Spleen (tissue), 11 donors: Measurements from ENCODE around the gene PTTG1. TPM values are rescaled to one million over a fixed set of nuclear protein-coding genes. Genes with fewer than 3 reads are reported as not detected.

ENCODE experiments used
- DNase-seq: peaks from one replicate; pipeline ENCODE4 v3.0.0-alpha.2; 2020
- H3K27ac ChIP-seq, 8 donors: fragments of 200-600 bp; sonication (generic) in 7 of 8; 1 replicate in 4 of 8; 2 replicates in 4 of 8; pipeline versions ENCODE4 v1.5.0 to v1.8.0; 2016 to 2021; ENCODE audit warnings: inconsistent platforms in 4 of 8, mild to moderate bottlenecking in 4 of 8, moderate library complexity in 1 of 8
- H3K27me3 ChIP-seq, 7 donors: fragments of 200-600 bp; sonication (generic) in 6 of 7; replicated peaks in 1 of 7; 1 replicate in 4 of 7; 2 replicates in 3 of 7; pipeline versions ENCODE4 v1.5.0 to v1.8.0; 2016 to 2021; ENCODE audit warnings: inconsistent platforms in 3 of 7, mild to moderate bottlenecking in 1 of 7
- H3K36me3 ChIP-seq, 6 donors: fragments of 200-600 bp; sonication (generic) in 5 of 6; 1 replicate in 4 of 6; 2 replicates in 2 of 6; pipeline versions ENCODE4 v1.5.0 to v1.8.0; 2016 to 2021; ENCODE audit warnings: inconsistent platforms in 2 of 6
- H3K4me1 ChIP-seq, 6 donors: fragments of 200-600 bp; sonication (generic) in 5 of 6; 1 replicate in 3 of 6; 2 replicates in 3 of 6; pipeline versions ENCODE4 v1.5.0 to v1.8.0; 2016 to 2021; ENCODE audit warnings: inconsistent platforms in 3 of 6
- H3K4me3 ChIP-seq, 8 donors: fragments of 200-600 bp; sonication (generic) in 7 of 8; 1 replicate in 4 of 8; 2 replicates in 4 of 8; pipeline versions ENCODE4 v1.5.0 to v1.8.0; 2016 to 2021; ENCODE audit warnings: inconsistent platforms in 4 of 8, mild to moderate bottlenecking in 4 of 8, moderate library complexity in 2 of 8
- H3K9me3 ChIP-seq, 8 donors: fragments of 200-600 bp; sonication (generic) in 7 of 8; 1 replicate in 4 of 8; 2 replicates in 4 of 8; pipeline versions ENCODE4 v1.5.0 to v1.8.0; 2016 to 2021; ENCODE audit warnings: inconsistent platforms in 4 of 8
- POLR2A ChIP-seq, 3 donors: fragments of 450-650 bp; IDR thresholded peaks; one replicate each; pipeline ENCODE4 v1.5.1; 2017; ENCODE audit warnings: antibody characterized with exemption in 3 of 3, mild to moderate bottlenecking in 1 of 3
- POLR2AphosphoS5 ChIP-seq, 3 donors: sonication (generic); formaldehyde crosslinking; IDR thresholded peaks; one replicate each; pipeline ENCODE4 v1.5.1; 2017; ENCODE audit warnings: antibody characterized with exemption in 3 of 3
- WGBS, 5 donors: extraction: QIAGEN DNeasy Blood & Tissue Kit in 3 of 5; methylation state at CpG; one replicate each; pipeline versions ENCODE4 v1.1.5 to v1.1.7; 2013 to 2018; 5-methylcytosine and 5-hydroxymethylcytosine counted together
- intact Hi-C: fragments of 100-400 bp; cut with DNase I; formaldehyde crosslinking; loops from one replicate; pipeline ENCODE4 v1.15.0; 2023; ENCODE audit warnings: low total_unique reads
- polyA plus RNA-seq, 3 donors: library from polyadenylated mRNA; stranded (reverse); fragments of 200-250 nt; gene quantifications; one replicate each; pipeline ENCODE4 v1.2.1, GENCODE V29; 2013
- total RNA-seq, 7 donors: library from RNA; depleted of rRNA in 3 of 7; stranded (reverse); fragments of >200 nt in 3 of 7; fragmentation: NEBNext Ultra II Directional in 4 of 7; extraction: Animal tissue kit (Norgen Biotek cat#: 25700) in 4 of 7; gene quantifications; one replicate each; pipeline versions ENCODE4 v1.1.0 to v1.2.1, GENCODE V29; 2016 to 2021
- TF ChIP-seq, protein P1 (sequence below), 11 experiments: fragments of 200-600 bp in 7 of 11; fragments of 450-650 bp in 4 of 11; sonication (generic) in 4 of 11; IDR thresholded peaks in 8 of 11; conservative IDR thresholded peaks in 3 of 11; 1 replicate in 7 of 11; 2 replicates in 4 of 11; pipeline versions ENCODE4 v1.4.0 to v1.8.0; 2016 to 2021; ENCODE audit warnings: antibody characterized with exemption in 11 of 11, inconsistent platforms in 4 of 11, mild to moderate bottlenecking in 1 of 11
- donor health status: healthy with polysubstance abuse.
- donor health status: DM: no; HTN: no; CAD: no; lungs with moderate emphysema.
- donor health status: DM: no; HTN: no; CAD: no.
- donor health status: Bipolar disorder and iron deficiency.
- donor health status: healthy.
- donor health status: DM: no; HTN: no; CAD: no.
- donor health status: DM: yes; HTN: yes; CAD: no.

PTTG1 gene
- total and polyA plus RNA-seq, 10 donors: 7.9 to 74.2 (median 19.6) TPM

DNA sequence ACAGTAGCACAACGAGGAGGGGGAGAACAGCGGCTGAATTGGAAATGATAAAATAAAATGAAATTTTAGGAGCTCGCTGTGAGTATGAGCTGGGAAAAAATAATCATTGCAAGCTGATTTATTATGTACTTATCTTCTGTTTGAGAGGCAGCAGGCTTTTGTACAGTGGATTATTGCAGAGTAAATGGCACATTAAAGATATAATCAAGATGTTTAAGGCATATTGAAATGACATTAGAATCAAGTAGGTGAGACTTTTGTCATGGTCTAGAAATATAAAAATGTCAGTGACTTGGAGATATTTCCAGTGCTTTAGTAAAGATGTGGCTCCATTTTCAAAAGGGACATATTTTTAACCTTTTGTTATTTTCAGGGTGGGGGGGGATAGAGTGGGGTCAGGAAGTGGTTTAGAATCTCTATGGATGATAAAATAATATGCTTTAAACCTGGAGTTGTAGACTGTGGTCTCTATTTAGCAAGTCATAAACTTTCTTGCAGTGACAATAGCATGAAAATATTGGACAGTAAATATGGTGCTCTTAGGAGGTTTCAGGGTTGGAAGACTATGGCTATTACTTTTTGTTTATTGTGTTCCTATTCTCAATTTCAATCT lies 46.8 kb downstream of the PTTG1 start:
- WGBS, 5 donors: 7 to 16% (median 8%) methylated on average over 3 of the region's 3 CpGs
- no peak for DNase-seq
- H3K4me3 ChIP-seq: peak overlapping the region; percentile 22 to 77 (median 52)
- H3K27me3 ChIP-seq: peaks cover 0 to 37% (median 0%) of the 10 kb centered on the region in 7 donors
- intact Hi-C loops: no loop called here
- H3K27ac ChIP-seq: peak overlapping the region in 6 of 8 donors; percentile 44 to 74 (median 62)
- H3K4me1 ChIP-seq: peaks cover 11 to 76% (median 49%) of the 10 kb centered on the region in 6 donors
- H3K9me3 ChIP-seq: no peaks in the 10 kb centered on the region
- H3K36me3 ChIP-seq: no peaks in the 10 kb centered on the region
- TF ChIP-seq POLR2A (IDR thresholded peaks at IDR 0.05): no peak
- TF ChIP-seq POLR2AphosphoS5 (IDR thresholded peaks at IDR 0.05): no peak
- TF ChIP-seq, protein P1, sequence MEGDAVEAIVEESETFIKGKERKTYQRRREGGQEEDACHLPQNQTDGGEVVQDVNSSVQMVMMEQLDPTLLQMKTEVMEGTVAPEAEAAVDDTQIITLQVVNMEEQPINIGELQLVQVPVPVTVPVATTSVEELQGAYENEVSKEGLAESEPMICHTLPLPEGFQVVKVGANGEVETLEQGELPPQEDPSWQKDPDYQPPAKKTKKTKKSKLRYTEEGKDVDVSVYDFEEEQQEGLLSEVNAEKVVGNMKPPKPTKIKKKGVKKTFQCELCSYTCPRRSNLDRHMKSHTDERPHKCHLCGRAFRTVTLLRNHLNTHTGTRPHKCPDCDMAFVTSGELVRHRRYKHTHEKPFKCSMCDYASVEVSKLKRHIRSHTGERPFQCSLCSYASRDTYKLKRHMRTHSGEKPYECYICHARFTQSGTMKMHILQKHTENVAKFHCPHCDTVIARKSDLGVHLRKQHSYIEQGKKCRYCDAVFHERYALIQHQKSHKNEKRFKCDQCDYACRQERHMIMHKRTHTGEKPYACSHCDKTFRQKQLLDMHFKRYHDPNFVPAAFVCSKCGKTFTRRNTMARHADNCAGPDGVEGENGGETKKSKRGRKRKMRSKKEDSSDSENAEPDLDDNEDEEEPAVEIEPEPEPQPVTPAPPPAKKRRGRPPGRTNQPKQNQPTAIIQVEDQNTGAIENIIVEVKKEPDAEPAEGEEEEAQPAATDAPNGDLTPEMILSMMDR (IDR thresholded peaks at IDR 0.05 in 8 of 11, conservative IDR thresholded peaks at IDR 0.05 in 3 of 11): no peak

DNA sequence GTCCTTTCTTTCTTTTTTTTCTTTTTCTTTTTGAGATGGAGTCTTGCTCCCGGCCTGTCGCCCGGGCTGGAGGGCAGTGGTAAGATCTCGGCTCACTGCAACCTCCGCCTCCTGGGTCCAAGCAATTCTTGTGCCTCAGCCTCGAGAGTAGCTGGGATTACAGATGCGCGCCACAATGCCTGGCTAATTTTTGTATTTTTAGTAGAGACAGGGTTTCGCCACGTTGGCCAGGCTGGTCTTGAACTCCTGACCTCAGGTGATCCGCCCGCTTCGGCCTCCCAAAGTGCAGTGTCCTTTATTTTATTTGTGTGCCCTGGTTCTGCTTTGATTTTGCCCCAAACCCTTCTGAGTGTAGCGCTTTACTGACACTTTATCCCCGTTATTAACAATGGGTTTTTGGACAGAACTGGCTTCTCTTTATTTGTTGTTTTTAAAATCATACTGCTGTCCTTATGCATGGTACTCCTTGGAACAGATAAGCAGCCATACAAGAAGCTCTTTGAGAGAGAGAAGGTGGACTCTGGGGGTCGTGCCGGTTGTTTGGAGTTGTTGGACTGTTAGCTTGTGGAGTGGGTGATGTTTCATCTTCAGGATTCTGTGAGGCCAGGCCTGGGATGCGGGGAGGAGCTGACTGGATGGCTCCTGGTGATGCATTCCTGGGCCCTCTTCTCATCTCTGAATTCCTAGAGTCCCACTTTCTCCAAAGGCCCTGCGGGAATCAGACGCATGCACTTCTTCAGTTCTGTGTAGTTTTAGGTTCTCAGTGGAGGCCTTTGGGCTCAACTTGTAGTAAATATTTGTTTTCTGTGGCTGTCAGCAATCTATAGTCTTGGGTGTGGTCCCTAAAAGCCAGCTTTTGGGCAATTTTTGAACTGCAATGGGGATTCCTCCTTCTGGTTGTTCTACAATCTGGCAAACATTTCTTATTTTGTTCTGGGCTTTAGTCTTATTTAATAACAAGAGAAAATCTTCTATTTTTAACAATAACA lies 47.8 kb downstream of the PTTG1 start:
- intact Hi-C loops: no loop called here
- DNase-seq: no peak
- TF ChIP-seq, protein P1 (IDR thresholded peaks at IDR 0.05 in 8 of 11, conservative IDR thresholded peaks at IDR 0.05 in 3 of 11): no peak
- TF ChIP-seq POLR2AphosphoS5 (IDR thresholded peaks at IDR 0.05) (no peak), POLR2A (IDR thresholded peaks at IDR 0.05) (no peak)
- H3K4me3 ChIP-seq: peak overlapping the region in 6 of 8 donors; percentile 9 to 77 (median 52)
- peaks cover 11 to 82% (median 49%) of the 10 kb centered on the region in 6 donors for H3K4me1 ChIP-seq
- no peaks in the 10 kb centered on the region for H3K9me3 ChIP-seq
- H3K36me3 ChIP-seq: no peaks in the 10 kb centered on the region
- WGBS, 5 donors: 44 to 53% (median 47%) methylated on average over 20 of the region's 20 CpGs
- peaks cover 0 to 37% (median 0%) of the 10 kb centered on the region in 7 donors for H3K27me3 ChIP-seq
- peak overlapping the region in 6 of 8 donors; percentile 11 to 74 (median 61) for H3K27ac ChIP-seq

DNA sequence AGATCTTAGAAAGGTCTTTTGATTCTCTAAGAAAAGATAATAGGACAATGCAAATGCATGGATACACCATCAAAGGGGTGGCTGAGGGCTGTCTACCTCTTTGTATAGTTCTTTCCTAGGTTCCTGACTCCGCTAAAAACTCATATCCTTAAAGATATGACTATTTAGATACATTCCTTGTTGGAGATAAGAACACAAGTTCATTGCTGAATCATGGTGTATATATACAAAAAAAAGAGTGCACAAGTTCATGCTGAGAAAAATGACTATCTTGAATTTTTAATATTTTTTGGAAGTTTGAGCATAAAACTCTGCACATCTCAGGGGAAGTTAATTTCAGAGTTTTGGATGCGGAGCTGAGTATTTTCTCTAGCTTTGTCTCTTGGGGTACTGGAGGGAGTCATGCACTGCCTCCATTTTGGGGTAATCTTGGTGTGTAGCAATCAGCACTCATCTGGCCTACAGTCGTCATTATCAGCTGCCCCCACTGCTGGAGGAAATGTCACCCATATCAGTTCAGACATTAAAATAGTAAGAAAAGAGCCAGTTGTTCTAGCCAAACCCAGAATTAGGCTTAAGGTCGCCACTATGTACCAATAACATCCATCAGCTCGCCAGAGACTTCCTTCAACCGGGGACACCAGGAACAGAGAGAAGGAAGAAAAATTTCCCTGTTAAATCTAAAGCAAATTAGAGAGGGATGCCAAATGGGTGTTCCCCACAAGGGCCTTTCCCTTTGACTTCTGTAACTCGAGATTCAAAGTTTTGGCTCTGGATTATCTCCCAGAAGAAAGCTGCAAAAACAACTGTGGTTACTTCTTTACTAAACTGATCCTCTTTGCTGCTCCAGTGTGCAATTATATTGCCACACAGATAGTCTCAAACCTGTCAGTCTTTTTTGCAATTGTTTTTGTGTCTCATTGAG lies 49.0 kb downstream of the PTTG1 start:
- WGBS, 5 donors: 13 to 26% (median 16%) methylated on average over 7 of the region's 7 CpGs
- peaks cover 11 to 82% (median 49%) of the 10 kb centered on the region in 6 donors for H3K4me1 ChIP-seq

More for the DNA sequence above, 49.0 kb downstream of the PTTG1 start:
- Histone ChIP-seq H3K4me3 (peak overlapping the region in 2 of 8 donors; percentile 55 to 77), H3K36me3 (no peaks in the 10 kb centered on the region), H3K9me3 (no peaks in the 10 kb centered on the region), H3K27me3 (peaks cover 0 to 28% (median 0%) of the 10 kb centered on the region in 7 donors), H3K27ac (peak overlapping the region in 6 of 8 donors; percentile 11 to 74 (median 52))
- TF ChIP-seq POLR2A (IDR thresholded peaks at IDR 0.05) (no peak), POLR2AphosphoS5 (IDR thresholded peaks at IDR 0.05) (no peak)
- TF ChIP-seq, protein P1 (IDR thresholded peaks at IDR 0.05 in 8 of 11, conservative IDR thresholded peaks at IDR 0.05 in 3 of 11): no peak
- DNase-seq: no peak
- intact Hi-C loops: no loop called here
